Cardiac septum (tissue), 1 donor: ENCODE measurements around the gene NEK5. TPM values are rescaled to one million over a fixed set of nuclear protein-coding genes. Genes with fewer than 3 reads are reported as not detected.
"Not testable (repeated sequence)": the region's sequence is repeated elsewhere in the genome, so short reads cannot be mapped to it uniquely, and the experiment has no call there.

Experiments
- DNase-seq: peaks from one replicate; pipeline ENCODE4 v3.0.0-alpha.2; 2020; ENCODE audit warnings: low spot score
- intact Hi-C: fragments of 100-400 bp; cut with DNase I; formaldehyde crosslinking; loops from one replicate; pipeline ENCODE4 v1.14.0; 2022
- total RNA-seq: library from RNA; stranded (reverse); fragmentation: NEBNext Ultra II Directional; extraction: Animal tissue kit (Norgen Biotek cat#: 25700); gene quantifications from one replicate; pipeline ENCODE4 v1.2.1, GENCODE V29; 2021
- donor health status: DM: no; HTN: no; CAD: no.

The NEK5 gene
- total RNA-seq, 1 donor from 2014 or later: 0.67 TPM

DNA sequence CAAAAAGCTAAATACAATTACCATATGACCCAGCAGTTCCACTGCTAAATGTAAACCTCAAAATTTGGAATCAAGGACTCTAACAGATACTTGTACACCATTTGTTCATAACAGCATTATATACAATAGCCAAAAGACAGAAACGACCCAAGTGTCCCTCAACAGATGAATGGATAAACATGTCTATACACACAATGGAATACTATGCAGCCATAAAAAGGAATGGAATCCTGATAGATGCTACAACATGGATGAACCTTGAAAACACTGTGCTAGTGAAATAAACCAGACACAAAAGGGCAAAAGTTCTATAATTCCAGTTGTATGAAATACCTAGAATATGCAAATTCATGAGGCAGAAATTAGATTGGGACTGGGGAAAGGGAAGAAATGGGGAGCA lies 18.4 kb upstream of the NEK5 start:
- intact Hi-C loops: no loop called here
- DNase-seq: no peak

DNA sequence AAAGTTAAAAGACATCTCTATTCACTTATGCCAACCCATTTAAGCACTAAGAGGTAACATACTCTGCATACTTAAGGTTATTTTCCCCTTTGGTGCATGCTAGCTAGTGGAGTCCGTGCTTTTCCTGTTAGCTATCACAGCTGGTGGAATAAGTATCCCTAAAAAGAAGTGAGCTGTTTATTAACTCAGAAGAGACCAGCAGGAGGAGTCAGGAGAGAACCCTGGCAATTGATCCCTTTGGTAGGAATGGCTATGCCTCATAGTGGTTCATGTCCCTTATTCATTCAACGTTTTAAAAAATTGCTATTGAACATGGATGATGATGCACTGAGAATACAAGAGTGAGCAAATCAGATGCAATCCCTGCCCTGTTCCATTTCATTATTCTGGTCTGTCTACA lies 12.4 kb upstream of the NEK5 start:
- no peak for DNase-seq
- intact Hi-C loops: no loop called here

DNA sequence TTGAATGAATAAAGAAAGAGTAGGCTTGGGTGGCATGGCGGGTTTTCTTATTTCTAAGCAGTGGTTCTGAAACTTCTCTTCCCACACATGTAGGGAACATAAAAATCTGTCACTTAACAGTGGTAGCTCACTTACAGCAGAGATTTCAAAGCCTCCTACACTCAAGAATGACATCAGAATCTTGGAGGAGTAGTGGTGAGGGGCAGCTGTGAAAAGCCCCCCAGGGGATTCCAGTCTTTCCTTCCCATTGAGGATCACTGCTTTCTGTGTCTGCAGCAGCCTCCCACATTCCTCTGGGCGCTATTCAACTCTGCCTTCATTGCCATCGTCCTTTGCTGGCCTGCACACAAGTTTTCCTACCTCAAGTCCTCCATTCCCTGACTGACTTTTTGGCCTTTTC lies 8.6 kb upstream of the NEK5 start:
- intact Hi-C loops: no loop called here
- DNase-seq: no peak

DNA sequence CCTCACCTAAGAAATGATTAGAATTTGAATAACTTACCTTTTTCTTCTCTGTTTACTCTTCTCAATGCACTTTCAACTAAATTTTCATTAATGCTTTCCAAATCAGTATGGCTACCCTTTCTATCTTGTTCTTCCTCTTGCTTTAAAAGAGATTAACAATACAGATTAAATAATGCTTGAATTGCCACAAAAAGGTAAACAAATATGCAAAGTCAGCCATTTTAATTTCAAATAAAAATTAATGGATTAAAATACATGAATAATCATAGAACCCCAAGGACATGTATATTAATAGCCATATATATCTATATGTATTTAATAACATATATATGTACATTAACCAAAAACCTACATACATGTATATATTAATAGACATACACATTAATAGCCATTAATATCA lies 7.9 kb upstream of the NEK5 start:
- intact Hi-C loops: no loop called here

DNA sequence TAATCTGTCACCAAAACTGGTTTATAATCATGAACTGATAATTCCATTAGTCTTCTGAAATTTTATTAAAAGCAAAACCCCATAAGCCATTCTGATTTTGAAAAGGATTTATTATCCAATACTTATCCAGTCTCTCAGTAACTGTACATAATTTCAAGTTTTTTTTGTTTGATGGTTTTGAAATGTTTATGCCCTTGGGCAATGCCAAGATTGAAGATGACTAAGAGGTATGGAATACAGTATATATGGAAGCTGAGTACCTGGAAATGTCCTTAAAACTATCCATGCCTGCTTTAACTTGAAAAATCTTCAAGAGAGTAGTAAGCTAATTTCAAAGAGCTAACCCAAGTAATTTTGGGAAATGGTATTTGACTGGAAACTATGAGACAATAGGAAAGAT lies 1.8 kb upstream of the NEK5 start:
- DNase-seq: no peak
- intact Hi-C loops: no loop called here

More for the DNA sequence above, 7.9 kb upstream of the NEK5 start:
- no peak for DNase-seq

DNA sequence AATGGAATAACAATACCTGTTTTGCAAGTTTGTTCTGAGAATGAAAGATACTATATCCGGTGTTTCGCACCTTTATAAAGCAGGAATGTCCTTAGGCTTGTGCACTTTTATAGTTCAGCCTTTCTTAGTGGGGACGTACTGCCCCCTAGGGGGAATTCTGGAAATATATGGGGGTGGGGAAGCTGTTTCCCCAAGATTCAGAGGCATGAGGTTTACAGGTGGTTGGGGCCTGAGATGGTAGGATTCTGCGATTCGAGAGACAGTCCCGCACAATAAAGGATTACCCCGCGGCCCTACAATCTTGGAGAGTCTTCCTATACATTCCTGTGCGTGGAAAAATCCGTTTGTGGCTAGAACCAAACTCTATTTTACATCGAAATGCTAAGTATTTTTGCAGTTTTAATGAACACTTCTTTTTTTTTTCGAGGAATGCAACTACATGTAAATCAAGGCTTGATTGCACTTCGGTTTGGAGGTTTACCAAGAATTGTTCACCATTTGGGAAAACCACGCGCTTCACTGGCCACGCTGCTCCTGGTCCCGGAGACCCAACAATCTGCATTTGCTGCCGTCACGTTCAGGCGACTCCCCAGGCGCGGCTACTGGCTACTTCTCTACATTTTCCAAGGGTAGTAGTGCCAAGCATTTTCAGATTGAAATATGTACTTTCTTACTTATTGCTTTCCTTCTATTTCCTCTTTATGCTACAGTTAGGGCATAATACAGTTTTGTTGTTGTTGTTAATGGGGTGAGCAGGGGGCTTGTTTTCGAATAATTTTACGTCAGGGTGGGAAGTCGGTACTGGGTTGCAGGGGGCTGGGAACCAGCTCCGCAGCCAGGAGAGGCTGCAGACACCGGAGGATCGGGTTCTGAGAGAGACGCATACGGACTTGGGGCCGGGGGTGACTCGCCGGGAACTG lies 830 bp downstream of the NEK5 start:
- no peak for DNase-seq
- intact Hi-C loops: loop anchor here (2.0 to 5.0 kb wide), 6 partner anchors 57 to 311 kb away; partner anchors contain the start of gene TMEM272

DNA sequence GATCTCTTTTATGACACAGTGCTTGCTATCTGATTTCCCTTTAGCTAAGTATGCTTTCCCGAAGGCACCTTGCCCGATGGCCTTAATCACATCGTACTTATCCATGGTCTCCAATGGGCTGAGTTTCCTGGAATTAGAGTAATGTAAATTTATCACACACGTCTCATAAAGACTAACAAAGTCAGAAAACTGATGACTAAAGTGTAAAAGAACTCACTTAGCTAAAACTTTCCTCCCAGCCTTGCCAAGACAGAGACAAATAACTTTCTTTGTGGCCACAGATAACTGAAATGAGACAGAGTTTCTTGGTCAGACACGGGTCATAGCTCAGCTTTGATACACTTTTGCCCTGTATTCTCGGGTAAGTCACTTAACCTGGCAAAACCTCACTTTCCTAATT lies 1.5 kb downstream of the NEK5 start:
- DNase-seq: no peak
- intact Hi-C loops: loop anchor here (2.0 to 5.0 kb wide), 4 partner anchors 57 to 310 kb away; partner anchors contain the start of gene TMEM272

DNA sequence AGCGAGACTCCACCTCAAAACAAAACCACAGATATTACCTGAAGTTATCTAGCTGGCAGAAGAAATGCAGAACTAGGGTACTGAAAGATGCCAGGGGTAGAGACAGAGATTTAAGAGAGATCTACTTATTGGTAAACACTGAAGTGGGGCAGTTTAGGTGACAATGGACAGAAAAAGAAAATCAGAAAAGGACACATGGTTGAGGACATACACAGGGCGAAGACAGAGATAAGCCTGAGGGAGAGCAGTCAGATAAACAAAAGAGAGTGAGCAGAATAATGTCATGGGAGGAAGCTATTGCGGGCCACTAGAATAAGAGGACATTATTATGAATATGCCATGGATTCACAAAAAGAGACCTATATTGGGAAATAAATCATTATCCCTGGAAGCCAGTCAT lies 3.3 kb downstream of the NEK5 start:
- intact Hi-C loops: loop anchor here (5.0 kb wide), 3 partner anchors 213 to 308 kb away; partner anchors contain the start of gene TMEM272
- DNase-seq: no peak

DNA sequence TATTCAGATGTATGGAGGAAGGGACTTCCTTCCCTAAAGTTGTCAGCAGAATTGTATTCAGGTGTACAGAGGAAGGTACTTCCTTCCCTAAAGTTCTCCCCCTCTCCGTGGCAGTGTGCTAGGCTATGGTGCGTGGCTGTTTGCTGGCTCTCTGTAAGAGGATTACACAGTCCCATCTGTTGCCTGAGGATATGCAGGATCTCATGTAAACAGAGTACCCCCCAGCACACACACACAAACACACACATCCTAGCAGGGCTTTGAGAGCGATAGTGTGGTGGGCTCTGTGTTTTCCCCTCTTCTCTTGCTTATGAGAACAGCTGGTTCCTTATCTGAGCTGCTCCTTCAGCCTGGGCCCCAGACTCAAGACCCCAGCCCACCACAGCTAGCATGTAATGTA lies 10.3 kb downstream of the NEK5 start:
- intact Hi-C loops: no loop called here
- DNase-seq: no peak

DNA sequence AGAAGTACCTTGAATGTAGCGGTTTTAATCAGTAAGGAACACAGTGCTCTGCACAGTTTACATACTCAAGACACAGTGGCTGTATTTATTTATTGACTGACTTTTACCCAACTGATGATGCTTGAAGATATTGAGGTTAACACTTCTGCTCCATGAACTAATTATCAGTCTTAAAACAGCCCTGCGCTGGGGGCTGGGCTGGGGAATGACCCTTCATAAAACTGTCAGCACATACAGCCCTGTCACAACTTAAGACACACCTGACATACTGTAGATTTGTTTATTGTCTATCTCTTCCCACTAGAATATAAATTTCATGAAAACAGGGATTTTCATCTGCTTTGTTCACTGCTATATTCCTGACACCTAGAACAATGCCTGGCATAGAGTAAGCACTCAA lies 10.8 kb downstream of the NEK5 start:
- no peak for DNase-seq
- intact Hi-C loops: no loop called here

DNA sequence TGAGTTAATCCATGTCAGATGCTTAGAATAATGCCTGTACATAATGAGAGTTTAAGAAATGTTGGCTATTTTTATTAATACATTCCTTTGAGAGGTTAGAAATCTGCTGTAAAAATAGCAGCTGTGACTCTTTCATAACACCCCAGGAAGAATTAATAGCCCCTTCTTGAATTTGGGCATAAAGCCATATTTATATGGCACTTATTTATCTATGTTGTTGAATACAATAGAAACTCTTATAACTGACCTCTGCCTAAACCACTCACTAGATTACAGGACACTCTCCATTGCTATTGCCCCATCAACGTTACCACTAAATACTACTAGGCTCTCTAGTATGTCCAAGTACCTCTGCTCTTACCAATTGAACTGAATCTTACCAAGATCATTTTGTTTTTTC lies 16.3 kb downstream of the NEK5 start:
- intact Hi-C loops: no loop called here
- DNase-seq: no peak

DNA sequence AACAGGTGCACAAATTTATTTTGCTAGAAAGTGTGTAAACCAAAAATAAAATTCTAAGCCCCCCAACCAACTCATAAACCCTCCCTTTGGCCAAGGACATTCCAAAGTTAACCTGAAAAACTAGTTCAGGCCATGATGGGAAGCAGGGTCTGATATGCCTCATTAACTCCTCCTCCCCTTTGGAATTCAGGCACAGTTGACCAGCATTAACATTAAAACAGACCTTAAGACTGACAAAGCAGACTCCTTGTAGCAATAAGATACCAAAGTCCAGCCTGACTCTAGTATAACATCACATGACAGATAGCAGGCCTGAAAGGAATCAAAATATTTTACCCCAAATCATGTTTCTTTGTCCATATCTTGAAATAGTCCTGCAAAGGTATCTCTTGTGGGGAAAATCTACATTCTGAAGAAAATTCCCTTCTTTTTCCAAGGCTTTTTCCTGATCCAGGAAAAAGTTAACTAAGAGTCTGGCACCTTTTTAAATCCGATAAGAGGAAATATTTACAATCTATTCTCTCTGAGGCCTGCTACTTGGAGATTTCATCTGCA lies 19.7 kb downstream of the NEK5 start:
- DNase-seq: no peak
- intact Hi-C loops: no loop called here

DNA sequence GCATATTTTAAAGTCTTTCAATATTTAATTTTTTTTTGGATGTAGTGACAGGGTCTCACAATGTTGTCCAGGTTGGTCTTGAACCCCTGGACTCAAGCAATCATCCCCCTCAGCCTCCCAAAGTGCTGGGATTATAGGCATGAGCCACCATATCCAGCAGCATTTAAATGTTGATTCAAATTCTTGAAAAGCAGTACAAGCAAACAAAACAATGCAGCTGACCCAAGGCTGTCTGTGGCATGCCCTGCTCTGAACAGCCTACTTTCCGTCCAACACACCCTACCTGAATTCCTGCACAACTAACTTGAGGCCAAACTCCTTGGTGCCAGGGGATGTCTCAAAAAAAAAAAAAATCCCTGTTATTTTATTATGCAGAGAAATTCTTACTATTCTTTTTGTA lies 23.0 kb downstream of the NEK5 start:
- DNase-seq: no peak
- intact Hi-C loops: no loop called here

DNA sequence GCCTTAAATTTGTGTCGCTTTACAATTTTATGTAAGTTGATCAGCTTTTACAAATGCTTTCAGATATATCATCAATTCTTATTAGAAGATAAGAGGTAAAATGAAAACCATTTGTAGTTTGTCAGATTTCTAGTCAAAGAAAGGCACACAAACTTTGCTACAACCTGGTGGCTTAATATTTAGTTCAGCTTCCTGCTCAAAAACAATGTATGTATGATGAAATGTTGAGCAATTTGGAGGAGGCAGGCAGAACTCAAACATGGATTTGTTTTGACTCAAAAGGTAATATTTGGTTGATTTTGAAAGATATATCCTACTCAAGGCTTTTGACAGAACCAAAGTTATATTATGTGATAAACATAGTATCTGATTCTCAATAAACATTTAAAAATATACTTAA lies 24.2 kb downstream of the NEK5 start:
- DNase-seq: no peak
- intact Hi-C loops: no loop called here

DNA sequence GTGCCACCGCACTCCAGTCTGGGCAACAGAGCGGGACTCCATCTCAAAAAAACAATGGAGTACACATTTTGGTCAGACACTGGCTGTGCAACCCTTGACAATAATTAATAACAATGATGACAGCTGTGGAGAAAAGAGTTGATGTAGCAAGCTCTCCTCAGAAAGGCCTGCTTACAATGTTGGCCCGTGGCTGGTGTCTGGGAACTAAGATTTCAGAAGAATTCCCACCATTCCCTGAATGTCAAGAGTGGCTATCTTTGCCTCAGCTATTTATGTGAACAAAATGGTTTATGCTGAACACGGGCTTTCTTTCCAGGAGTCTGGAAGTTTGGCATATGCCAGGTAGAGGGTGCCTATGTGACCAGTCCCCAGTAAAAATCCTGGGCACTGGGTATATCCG lies 25.5 kb downstream of the NEK5 start:
- intact Hi-C loops: no loop called here
- DNase-seq: no peak

DNA sequence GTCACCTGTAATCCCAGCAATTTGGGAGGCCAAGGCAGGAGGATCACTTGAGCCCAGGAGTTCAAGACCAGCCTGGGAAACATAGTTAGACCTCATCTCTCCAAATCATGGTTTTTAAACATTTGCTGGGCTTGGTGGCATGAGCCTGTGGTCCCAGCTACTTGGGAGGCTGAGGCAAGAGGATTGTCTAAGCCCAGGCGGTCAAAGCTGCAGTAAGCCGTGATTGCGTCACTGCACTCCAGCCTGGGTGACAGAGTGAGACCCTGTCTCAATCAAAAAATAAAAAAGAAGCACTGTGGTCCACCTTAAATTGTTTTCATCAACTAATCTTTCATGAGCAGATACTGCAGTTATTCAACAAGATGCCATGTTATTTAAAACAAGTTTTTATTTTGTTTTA lies 26.4 kb downstream of the NEK5 start:
- DNase-seq, intact Hi-C loops: not testable (repeated sequence)

DNA sequence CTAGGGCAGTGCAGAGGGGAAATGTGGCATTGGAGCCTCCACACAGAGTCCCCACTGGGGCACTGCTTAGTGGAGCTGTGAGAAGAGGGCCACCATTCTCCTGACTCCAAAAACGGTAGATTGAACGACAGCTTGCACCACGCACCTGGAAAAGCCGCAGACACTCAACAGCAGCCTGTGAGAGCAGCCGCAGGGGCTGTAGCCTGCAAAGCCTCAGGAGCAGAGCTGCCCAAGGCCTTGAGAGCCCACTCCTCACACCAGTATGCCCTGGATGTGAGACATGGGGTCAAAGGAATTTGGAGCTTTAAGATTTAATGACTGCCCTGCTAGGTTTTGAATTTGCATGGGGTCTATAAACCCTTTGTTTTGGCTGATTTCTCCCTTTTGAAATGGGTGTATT lies 31.7 kb downstream of the NEK5 start:
- no peak for DNase-seq
- intact Hi-C loops: no loop called here

DNA sequence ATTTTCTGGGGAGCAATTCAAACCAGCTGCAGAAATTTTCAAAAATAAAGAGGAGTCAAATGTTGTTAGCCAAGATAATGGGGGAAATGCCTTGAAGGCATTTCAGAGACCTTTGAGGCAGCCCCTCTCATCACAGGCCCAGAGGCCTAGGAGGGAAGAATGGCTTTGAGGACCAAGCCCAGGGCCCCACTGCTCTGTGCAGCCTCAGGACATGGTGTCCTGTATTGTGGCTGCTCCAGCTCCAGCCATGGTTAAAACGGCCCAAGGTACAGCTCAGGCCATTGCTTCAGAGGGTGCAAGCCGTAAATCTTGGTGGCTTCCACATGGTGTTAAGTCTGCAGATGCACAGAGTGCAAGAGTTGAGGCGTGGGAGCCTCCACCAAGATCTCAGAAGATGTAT lies 32.1 kb downstream of the NEK5 start:
- no peak for DNase-seq

DNA sequence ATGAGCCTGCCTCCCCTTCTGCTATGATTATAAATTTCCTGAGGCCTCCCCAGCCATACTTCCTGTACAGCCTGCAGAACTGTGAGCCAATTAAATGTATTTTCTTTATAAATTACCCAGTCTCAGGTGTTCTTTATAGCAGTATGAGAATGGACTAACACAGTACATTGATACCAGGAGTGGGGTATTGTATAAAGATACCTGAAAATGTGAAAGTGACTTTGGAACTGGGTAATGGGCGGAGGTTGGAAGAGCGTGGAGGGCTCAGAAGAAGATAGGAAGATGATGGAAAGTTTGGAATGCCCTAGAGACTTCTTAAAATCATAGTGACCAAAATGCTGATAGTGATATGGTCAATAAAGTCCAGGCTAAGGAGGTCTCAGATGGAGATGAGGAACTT lies 32.8 kb downstream of the NEK5 start:
- intact Hi-C loops: no loop called here
- no peak for DNase-seq

More for the DNA sequence above, 32.1 kb downstream of the NEK5 start:
- intact Hi-C loops: no loop called here

DNA sequence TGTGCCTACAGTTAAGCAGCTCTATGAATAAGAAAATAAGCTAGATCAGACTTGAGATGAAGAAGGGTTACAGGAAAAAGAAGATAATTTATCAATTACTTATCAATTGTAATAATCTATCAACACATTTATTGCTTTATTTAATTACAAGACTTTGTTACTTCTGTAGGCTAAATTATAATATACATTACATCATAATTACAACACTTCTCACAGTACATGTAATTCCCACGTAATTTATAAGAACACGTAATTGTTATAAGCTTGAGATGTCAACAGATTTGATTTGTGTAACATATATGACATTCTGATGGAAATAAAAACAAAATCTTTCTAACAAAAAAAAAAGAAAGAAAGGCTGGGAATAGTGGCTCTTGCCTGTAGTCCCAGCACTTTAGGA lies 36.8 kb downstream of the NEK5 start:
- intact Hi-C loops: no loop called here
- no peak for DNase-seq

DNA sequence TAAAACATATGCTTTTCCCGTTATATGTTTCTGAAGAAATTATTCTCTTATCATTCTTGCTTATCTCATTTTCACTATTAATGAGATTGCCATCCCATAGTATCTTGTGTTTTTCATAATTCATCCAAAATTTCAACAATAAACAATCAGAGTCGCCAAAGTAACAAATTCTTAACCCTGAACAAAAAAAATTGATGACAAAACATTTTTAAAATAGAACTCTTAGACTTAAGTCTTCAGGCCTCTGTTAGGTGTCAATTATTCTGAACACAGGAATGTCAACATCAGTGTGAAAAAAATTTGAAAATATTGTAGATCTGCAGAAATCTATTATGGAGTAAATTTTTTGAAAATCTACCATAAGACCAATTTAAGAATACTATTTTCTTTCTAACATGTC lies 37.4 kb downstream of the NEK5 start:
- intact Hi-C loops: no loop called here

More for the DNA sequence above, 37.4 kb downstream of the NEK5 start:
- DNase-seq: no peak
